NCI-H510A treated with DMSO at 0.1 percent for 48 hours (cell line): ENCODE measurements around the gene GPER1.
"Not testable (repeated sequence)": the region's sequence is repeated elsewhere in the genome, so short reads cannot be mapped to it uniquely, and the experiment has no call there.

ENCODE experiments used
- DNase-seq: peaks from one replicate; lab custom pipeline; 2025; lab: John Stamatoyannopoulos, UW

The GPER1 gene

DNA sequence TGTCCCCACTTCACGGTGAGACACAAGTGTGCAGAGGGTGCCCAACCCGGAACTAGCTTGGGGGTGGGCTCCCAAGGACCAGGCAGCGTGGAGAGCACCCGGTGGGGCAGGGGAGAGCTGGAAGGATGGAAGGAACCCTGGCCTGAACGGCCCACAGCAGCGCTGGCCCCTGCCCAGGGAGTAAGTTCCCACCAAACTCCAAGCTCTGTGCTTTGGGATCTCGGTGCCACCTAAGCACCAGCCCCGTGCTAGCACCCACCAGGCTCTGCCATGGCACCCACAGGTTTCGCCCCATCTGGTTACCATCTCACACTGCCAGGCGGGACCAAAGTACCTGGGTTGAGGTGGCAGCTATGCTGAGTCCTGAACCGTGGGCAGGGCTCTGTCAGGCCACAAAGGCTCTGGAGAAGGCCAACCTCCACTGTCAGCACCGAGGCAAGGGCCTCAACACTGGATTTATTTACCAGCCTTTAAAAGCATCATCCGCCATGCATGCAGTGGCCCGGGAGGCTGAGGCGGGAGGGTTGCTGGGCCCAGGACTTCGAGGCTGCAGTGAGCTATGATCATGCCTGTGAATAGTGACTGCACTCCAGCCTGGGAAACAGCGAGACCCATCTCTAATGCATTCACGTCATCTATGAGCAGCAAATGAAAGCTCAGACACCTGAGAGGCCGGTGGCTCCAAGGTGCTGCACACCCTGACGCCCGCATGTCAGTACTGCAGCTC lies 16.0 kb downstream of the GPER1 start:
- DNase-seq: no peak

DNA sequence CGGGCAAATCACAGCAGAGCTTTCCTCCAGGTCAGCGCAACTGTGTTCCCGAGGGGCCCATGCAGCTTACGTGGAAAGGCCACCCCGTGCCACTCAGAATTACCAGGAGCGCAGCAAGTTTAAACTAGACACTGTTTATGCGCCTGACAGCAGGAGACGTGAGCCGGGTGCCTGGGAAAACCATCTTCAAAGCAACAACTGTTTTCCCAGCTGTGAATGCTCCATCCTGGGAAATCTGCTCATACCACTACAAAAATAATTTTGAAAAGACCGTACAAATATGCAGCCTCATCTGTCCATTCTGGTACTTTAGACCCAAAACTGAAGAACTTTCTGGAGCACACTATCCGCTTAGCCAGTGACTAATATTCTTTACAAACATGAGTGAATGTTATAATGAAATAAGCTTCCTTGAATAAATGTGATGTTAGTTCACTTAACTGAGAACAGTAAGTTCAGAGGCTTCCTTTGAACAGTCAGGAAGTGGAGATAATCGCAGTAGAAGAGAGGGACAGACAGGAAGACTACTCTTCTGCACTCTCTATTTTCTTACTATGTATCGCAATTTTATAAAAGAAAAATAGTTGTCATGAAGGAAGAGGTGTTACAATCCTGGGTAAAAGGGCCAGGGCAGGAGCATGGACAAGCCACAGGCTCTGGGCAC lies 16.7 kb downstream of the GPER1 start:
- no peak for DNase-seq

DNA sequence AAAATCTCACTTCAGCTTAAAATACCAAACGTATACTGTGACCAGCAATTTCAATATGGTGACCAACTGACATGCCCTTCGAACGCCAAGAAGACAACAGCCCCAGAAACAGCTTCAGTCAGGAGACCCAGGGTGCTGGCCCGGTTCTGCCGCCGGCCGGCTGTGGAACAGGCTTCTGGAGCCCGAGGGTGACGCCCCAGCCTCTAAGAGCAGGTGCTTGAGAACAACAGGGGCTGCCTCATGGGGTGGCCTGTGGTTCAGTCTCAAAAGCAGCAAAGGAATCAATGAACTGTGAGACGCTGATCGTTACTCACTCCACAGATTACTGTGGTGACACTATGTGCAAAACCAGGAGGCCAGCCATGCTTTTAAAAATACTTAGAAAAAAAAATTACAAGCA lies 17.3 kb downstream of the GPER1 start:
- DNase-seq: no peak

DNA sequence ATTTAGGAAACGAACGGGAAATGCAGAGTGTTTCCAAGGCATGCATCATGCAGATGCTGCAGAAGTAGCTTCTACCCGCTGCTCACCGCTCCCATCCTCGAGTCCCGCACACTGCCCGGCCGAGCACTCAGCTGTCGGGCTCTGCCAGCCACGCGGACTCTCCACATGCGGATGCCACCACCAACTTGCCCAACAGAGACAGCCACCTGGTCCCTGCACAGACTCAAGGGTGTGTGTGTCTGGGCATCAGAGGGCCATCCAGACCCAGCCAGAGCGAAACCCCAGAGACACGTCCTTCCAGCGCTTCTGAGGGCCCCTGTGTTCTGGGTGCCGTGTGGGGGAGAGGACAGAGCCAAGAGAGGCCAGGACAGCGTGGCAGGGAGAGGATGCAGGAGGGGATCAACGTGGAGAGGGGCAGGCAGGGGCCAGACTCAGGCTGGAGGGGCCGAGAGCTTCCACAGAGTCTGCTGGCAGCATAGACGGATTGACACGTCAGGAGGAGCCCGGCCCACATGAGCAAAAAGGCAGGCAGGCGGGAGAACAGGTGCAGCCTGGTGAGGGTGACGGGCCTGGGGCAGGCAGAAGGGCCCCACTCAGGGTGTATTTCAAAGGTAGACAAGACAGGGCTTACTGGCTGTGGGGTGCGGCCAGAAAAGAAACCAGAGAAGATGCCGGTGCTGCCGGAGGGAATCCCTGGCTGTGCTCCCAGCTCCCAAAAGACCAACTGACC lies 18.3 kb downstream of the GPER1 start:
- DNase-seq: no peak

DNA sequence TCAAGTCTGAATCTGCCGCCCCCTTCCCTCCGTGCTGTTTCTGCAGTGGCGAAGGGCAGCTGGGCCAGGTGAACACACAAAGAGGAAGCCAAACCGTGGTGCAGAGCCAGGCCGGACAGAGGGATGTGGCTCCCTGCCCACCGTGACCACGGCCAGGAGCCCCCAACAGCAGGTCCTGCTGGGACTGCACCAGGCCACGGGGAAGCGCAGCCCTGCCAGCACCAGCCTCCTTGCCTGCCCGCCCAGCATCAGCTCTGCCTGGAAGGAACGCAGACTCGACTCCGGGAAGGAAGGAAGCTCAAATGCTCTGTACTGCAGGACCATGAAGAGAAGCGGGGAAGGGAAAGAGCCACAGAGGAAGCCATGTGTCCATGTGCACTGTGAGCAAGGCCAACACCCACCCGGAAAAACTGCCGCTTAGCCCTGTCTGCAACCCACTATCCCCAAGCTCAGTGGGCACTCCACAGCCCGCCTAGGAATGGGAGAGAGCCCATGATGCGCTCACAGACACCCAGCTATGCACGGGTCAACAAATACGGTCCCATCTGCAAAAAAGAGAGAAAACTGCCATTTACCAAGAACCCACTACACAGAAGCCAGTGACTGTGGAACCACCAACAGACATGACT lies 19.0 kb downstream of the GPER1 start:
- no peak for DNase-seq

DNA sequence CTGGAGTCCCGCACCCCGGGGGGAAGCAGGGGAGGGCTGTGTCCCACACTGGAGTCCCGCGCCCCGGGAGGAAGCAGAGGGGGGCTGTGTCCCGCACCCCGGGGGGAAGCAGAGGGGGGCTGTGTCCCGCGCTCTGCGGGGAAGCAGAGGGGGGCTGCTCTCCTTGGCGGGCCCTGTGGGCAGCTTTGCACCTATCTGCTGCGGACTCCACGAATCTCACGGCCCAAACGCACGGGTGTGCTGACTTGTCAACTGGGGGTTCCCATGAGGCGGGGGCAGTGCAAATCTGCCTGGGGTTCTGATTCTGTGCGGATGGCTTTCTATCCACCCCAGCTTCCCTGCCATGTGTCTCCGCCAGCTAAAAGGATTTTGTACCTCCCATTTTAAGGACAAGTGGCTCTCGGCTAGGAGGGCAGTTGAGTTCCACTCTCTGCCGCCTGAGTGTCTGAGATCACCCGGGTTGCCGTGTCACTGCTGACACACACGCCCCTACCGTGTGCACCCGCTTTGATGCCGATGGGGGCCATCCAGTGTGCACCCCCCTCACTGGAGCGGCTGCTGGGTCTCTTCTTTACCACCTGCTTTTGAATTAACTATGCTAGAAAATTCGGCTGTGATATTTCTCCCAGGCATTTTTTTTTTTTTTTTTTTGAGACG lies 20.5 kb downstream of the GPER1 start:
- no peak for DNase-seq

DNA sequence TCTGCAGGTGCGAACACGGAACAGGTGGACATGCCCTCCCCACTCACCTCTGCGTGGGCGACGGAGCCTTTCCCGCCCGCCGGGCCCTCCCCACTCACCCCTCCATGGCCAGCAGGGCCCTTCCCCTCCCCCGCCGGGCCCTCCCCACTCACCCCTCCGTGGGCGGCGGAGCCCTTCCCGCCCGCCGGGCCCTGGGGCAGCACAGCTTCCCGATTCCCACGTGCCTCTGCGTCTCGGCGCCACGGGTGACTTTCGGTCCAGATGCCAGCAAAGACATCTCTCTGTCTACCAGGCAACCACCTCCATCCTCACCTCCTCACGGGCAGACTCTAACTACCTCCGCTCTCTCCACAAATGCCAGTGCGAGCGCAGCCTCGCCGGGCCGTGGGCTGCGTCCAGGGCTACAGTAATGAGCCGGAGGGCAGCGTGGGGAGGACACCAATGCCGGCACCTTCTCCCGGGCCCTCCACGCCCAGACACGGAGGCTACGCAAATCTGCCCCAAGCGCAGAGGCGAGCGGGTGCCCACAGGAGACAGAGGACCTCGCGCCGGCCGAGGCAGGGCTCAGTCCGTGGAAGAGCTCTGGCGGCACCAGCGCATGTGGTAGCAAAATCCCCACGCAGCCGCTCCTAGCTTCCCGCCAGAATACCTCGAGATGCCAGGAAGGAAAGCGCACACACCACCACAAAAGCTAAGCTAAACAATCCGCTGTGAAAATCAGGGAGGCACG lies 21.8 kb downstream of the GPER1 start:
- no peak for DNase-seq

DNA sequence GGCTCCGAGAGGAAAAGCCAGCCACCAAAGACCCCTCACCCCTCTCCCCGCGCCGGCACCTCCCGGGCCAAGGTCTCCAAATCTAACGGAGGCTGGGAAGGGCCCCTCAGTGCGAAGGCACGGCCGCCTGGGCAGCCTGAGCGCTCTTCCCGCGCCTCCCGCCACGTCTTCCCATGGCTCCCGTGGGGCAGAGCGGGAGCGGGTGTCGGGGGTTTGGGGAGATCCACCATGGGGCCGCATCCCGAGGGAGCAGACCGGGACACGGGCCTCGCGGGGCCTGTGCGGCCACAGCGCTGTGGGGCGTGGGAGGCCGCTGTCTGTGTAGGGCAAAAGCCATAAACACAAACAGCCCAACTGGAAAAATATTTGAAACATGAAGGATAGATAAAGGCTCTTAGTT lies 22.4 kb downstream of the GPER1 start:
- DNase-seq: no peak

DNA sequence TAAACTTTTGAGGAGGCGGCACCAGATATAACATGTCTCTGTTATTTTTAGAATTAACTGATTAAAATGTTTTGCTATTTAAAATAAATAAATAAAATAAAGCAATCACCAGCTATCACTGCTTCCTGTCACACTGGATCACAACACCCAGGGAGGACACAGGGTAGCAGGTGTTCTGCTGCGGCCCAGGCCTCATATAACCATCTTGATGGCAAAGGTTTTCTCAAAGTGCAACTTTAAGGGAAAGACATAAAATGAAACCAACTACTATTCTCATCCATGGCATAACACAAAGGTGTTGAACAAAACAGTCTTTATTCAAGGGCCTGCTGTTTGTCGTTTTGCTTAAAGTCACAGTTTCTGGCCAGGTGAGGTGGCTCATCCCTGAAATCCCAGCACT lies 23.2 kb downstream of the GPER1 start:
- DNase-seq: no peak

DNA sequence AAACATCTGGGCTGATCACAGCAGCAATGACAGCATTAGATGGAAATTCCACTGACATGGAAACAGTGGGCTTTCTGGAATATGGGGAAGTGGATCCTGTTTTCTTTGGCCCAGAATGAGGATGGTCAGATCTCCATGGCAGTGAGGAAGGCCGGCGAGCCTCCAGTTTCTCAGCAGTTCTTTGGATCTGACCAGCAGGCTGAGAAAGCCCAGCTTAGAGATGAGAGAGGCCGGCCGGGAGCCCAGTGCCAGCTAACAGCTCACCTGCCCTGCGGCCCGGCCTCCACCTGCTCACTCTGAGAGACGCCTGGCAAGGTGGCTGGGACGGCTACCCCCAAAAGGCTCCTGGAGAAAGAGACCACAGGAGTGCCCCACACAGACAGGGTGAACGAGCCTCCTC lies 24.2 kb downstream of the GPER1 start:
- no peak for DNase-seq

DNA sequence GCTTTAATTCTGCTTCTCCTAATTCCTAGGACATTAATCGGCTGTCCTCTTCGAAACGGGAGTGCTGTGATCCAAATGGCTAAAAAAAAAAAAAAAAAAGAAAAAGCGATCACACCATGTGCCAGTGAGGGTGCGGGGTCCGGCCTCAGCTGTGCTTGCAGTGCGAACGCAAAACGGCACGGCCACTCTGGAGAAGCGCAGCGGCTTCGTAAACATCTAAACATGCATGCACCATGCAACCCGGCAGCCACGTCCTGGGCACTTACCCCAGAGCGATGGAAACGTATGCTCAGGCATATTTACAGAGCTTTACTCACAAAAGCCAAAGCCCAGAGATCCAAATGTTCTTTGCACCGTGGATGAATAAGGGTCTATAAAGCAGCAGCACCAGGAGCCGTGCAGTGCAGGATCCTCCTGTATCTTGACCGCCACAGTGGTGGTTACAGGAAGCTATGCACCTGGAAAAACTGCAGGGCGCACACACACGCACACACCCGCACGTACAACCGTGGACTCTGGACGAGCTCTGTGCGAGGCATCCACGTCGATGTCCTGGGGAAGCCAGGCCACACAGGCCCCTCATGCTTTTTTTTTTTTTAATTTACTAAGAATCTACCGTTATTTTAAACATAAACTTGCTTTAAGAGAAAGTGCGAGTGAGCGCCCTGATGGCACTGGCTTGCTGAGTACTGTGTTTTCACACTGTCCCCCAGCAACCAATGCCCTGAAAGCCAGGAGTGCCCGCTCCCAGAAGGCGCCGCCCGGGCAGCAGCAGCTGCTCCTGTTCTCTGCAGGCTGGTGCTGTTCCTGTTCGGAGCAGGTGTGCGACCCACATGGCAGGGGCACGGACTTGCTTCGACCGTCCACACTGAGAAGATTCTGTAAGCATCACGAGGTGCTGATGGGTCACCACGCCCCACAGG lies 25.0 kb downstream of the GPER1 start:
- DNase-seq: no peak

DNA sequence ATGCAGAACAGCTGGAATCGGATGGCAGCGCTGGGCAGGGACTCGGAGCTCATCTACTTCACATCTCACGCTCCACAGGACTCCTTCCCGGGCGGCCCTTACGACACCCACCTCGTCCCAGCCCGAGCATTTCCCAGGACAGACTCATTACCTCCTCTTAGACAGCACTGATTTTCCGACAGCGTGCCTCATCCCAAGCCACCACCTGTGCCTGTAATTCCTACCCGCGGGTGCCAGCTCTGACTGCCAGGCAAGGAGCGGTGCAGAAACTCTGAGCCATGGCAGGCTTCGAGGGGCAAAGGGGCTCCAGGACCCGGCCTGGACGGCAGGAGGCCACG lies 25.6 kb downstream of the GPER1 start:
- no peak for DNase-seq

DNA sequence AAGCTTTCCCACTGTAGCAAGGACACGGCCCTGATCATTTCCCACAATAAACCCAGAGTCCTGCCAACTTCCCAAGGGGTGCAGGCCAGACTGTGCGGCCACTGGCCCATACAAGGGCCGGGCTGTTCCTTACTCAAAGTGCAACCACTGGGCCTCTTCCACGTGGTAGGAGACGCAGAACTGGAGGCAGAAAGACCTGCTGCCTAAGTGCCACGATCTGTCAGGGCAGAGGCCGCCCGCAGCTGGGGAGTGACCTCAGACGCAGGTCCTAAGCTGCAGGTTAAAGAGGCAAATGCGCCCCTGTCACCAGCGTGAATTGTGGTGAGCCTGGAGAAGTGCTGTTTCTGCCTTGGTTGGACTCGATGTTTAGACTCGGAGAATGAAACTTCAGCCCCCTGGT lies 26.2 kb downstream of the GPER1 start:
- no peak for DNase-seq

DNA sequence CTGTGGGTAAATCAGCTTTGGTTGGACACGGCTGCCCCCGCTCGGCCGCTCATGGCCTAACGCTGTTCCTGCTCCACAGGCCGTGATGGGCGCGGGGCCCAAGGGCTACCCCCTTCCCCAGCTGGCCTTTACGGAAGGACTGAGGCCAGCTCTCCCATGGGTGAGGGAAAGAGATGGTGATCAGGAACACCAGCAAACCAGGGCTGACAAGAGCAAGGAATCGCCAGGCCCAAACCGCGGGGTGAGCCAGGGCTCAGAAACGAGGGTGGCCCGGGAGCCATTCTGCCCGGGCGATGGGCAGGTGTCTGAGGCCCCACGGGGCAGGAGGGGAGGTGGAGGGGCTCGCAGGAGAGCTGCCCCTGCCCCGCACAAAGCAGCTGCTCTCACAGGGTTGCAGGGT lies 26.6 kb downstream of the GPER1 start:
- DNase-seq: no peak

DNA sequence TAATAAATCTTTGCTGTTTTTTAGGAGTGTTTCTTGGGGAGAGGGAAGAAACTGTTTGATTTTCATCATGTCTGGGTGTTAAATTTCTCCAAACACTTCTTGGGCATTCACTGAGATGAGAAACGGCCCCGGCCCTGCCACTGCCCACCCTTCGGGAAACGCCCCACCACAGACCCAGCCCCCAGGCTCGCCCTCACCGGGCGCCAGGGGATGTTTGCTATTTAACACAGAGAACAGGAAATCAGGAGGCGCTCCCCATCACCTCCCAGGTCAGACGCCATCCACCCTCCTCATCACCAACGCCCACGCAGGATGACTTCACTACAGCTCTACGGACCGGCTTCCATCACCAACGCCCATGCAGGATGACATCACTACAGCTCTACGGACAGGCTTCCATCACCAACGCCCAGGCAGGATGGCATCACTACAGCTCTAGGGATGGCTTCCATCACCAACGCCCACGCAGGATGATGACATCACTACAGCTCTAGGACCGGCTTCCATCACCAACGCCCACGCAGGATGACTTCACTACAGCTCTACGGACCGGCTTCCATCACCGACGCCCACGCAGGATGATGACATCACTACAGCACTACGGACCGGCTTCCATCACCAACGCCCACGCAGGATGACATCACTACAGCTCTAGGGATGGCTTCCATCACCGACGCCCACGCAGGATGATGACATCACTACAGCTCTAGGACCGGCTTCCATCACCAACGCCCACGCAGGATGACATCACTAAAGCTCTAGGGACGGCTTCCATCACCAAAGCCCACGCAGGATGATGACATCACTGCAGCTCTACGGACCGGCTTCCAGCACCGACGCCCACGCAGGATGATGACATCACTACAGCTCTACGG lies 27.5 kb downstream of the GPER1 start:
- not testable (repeated sequence) for DNase-seq

DNA sequence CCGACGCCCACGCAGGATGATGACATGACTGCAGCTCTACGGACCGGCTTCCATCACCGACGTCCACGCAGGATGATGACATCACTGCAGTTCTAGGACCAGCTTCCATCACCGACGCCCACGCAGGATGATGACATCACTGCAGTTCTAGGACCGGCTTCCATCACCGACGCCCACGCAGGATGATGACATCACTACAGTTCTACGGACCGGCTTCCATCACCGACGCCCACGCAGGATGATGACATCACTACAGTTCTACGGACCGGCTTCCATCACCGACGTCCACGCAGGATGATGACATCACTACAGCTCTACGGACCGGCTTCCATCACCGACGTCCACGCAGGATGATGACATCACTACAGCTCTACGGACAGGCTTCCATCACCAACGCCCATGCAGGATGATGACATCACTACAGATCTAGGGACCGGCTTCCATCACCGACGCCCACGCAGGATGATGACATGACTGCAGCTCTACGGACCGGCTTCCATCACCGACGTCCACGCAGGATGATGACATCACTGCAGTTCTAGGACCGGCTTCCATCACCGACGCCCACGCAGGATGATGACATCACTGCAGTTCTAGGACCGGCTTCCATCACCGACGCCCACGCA lies 28.6 kb downstream of the GPER1 start:
- not testable (repeated sequence) for DNase-seq

DNA sequence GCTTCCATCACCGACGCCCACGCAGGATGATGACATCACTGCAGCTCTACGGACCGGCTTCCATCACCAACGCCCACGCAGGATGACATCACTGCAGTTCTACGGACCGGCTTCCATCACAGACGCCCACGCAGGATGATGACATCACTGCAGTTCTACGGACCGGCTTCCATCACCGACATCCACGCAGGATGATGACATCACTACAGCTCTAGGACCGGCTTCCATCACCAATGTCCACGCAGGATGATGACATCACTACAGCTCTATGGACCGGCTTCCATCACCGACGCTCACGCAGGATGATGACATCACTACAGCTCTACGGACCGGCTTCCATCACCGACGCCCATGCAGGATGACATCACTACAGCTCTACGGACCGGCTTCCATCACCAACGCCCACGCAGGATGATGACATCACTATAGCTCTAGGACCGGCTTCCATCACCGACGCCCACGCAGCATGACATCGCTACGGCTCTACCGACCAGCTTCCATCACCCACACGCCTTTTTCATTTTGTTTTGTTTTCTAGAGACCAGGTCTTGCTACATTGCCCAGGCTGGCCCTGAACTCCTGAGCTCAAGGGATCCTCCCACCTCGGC lies 29.5 kb downstream of the GPER1 start:
- no peak for DNase-seq

DNA sequence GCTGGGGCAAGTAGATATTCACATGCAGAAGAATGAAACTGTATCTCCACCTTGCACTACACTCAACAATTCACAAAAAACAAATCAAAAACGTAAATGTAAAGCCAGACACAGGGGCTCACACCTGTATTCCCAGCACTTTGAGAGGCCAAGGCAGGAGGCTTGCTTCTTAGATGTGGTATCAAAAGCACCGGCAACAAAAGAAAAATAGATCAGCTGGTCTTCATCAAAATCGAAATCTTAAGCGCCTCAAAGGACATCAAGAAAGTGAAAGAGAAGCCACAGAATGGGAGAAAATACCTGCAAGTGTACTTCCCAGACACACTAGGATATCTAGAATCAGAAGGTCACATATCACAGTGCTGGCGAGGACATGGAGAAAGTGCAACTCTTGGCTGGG lies 31.3 kb downstream of the GPER1 start:
- DNase-seq: no peak

DNA sequence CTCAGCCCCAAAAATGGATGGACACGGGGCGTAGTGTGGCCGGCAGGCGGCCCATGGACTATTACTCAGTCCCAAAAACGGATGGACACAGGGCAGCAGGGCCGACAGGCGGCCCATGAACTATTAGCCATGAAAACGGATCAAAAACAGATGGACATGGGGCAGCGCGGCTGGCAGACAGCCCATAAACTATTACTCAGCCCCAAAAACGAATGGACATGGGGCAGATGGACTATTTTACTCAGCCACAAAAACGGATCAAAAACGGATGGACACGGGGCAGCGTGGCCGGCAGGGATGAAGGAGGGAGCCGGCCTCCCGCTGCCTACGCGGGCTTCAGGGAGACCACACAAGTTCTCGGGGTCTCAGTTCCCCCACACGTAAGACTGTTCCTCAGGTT lies 32.9 kb downstream of the GPER1 start:
- DNase-seq: no peak
